HG03095 (cell line): ENCODE data around the gene HSD17B12.

Experiments
- ATAC-seq: cut with Tn5 transposase; IDR thresholded peaks from one replicate; pipeline ENCODE4 v1.9.1; 2021; ENCODE audit warnings: moderate library complexity; ENCODE audit not compliant: unreplicated experiment

The HSD17B12 gene

GRCh38 chr11:43687120-43687791 is 6.7 kb downstream of the HSD17B12 start:
- no peak for ATAC-seq

- ATAC-seq, result no peak
Observed at GRCh38 chr11:43688394-43688793, 7.9 kb downstream of the HSD17B12 start.

DNA sequence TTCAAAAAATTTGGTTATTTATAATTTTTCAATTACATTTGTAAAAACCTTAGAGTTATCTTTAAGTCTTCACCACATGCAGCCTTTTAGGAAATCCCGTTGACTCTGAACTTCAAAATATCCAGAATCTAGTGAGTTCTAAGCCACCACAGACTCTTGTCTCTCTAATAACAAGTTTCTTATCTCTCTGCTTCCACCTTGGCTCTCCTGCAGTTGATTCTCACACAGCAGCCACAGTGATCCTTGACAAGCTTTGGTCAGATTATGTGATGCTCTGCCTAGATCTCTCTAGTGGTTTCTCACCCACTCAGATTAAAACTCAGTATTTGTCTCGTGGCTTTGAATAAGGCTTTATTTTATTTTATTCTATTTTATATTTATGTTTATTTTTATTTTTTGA is 8.6 kb downstream of the HSD17B12 start:
- ATAC-seq, result no peak

DNA sequence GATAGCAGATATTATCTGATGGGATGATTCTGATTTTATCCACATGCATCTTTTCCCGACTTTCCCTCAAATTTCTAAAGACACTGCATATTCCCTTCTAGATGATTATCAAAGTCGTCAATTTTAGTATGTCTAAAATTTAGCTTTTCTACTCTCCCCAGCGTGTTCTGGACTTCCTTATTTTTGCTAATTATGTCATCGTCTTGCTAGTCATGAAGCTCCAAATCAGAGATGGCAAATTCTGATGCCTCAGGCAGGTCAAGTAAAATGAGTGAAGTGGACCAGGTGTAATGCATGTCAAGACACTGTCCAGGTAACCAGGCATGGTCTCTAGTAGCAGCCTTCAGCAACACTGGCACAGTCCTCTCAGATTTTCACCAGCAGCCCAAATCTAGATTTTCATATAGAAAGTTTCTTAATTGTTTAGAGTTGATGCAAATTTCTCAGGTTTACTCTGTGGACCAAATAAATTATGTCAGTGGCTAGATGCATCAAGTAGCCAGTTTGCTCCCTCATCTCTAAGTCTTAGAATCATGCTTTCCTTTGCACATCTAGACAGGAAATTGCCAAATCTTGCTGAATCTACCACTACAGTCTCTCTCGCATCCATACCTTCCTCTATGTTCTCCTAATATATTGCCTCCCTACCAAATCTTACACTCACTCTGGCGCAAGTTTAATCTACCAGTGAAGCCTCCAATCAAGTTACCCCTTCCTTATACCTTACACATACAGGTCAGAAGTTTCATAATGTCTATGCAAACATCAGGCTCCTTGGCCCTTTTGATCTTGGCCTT is 10.6 kb downstream of the HSD17B12 start:
- ATAC-seq, result no peak

GRCh38 chr11:43691806-43692205 is 11.3 kb downstream of the HSD17B12 start:
- ATAC-seq, result no peak

GRCh38 chr11:43693069-43693468 is 12.5 kb downstream of the HSD17B12 start:
- no peak for ATAC-seq

GRCh38 chr11:43693731-43694130 is 13.2 kb downstream of the HSD17B12 start:
- no peak for ATAC-seq

DNA sequence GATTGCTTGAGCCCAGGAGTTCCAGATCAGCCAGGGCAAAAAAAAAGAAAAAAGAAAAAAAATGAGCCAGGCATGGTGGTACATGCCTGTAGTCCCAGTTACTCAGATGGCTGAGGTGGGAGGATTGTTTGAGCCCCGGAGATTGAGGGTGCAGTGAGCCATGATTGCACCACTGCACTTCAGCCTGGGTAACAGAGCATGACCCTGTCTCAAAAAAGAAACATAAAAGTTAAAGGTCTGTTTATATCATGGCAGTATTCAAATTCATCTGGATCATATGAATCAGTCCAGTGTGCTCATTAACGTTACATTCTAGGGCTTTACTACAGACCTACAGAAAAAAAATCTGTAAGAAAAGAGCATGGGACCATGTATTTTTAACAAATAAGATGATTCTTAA is 13.9 kb downstream of the HSD17B12 start:
- peak; percentile 54 for ATAC-seq

DNA sequence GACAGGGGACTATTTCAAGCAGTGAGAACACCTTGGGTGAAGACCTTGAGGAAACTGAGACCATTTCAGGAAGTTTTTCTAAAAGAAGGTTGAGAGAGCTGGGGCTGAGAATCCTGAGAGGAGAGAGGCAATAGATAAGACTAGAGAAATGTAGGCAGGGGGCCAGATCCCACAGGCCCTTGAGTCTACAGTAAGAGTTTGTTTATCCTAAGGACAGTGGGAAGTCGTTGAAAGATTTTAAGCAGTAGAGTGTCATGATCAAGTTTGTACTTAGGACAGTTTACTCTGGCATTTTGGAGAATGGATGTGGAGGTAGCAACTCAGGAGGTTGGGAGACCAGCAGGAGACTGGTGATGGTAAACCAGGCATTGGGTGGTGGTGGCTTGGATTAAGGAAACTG is 17.1 kb downstream of the HSD17B12 start:
- ATAC-seq, result no peak

DNA sequence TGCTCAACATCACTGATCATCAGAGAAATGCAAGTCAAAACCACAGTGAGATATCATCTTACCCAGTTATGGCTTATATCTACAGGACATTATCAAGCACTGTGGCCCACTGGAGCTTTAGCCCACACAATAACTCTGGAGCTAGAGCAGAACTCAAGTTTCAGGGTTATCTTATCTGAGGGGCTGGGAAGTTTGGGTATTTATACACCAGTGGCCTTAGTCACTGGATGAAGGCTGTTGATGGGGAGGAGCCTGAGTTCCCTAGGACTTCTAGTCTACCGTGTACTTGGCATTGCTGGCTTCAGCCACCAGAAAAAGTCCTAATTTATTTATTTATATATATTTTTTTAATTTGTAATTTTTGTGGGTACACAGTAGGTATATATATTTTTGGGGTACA is 19.3 kb downstream of the HSD17B12 start:
- ATAC-seq, result no peak

DNA sequence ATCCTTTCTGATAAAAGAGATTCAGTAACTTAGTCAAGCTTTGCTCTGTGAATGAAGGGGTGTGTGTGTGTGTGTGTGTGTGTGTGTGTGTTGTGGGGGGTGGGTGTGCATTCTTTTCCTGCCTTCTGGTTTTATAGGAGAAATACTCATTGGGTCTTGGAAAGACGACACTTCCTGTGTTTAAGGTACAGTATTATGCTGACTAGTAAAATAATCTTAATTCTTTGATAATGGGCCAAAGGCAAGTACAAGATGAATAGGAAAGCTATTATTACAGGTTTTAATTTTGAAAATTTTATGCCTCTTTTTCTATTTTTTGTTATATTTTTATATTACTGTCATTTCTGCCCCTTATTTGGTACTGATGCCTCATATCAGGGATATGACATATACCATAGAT is 26.1 kb downstream of the HSD17B12 start:
- no peak for ATAC-seq

DNA sequence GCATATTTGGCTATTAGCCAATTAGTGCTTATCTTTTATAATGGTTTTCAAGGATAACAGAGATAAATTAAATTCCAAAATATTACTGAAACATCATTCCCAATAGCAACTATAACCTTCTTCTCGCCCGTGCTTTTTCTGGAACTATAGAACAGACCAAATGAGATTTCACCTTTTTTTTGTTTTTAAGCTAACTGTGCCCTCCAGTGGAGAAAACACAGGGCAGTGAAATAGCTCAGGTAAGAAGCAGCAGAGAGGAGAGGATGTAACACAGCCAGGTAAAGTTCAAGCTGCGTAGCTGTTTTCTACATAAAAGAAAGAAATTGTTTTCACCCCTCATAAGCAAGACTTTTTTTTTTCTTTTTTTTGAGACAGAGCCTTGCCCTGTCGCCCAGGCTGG is 28.2 kb downstream of the HSD17B12 start:
- ATAC-seq, result no peak

GRCh38 chr11:43709689-43710088 is 29.2 kb downstream of the HSD17B12 start:
- no peak for ATAC-seq

- no peak for ATAC-seq
Observed at GRCh38 chr11:43712676-43713075, 32.1 kb downstream of the HSD17B12 start.

GRCh38 chr11:43718373-43718772 is 37.8 kb downstream of the HSD17B12 start:
- ATAC-seq, result no peak

GRCh38 chr11:43723617-43724016 is 43.1 kb downstream of the HSD17B12 start:
- no peak for ATAC-seq

DNA sequence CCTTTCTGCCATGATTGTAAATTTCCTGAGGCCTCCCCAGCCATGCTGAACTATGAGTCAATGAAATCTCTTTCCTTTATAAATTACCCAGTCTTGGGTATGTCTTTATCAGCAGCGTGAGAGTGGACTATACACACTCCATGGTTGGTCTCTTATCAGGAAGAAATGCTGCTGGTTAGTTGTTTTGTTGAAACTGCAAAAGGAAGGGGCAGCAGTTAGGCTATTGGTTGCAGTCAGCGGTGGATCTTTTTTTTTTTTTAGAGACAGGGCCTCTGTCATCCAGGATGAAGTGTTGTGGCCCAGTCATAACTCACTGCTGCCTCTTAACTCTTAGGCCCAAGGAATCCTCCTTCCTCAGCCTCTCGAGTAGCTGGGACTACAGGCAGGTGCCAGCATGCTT is 51.7 kb downstream of the HSD17B12 start:
- no peak for ATAC-seq

- ATAC-seq, result no peak
Observed at GRCh38 chr11:43734256-43734655, 53.7 kb downstream of the HSD17B12 start.

GRCh38 chr11:43735115-43735514 is 54.6 kb downstream of the HSD17B12 start:
- ATAC-seq, result no peak

- ATAC-seq, result no peak
Observed at GRCh38 chr11:43735961-43736360, 55.4 kb downstream of the HSD17B12 start.

DNA sequence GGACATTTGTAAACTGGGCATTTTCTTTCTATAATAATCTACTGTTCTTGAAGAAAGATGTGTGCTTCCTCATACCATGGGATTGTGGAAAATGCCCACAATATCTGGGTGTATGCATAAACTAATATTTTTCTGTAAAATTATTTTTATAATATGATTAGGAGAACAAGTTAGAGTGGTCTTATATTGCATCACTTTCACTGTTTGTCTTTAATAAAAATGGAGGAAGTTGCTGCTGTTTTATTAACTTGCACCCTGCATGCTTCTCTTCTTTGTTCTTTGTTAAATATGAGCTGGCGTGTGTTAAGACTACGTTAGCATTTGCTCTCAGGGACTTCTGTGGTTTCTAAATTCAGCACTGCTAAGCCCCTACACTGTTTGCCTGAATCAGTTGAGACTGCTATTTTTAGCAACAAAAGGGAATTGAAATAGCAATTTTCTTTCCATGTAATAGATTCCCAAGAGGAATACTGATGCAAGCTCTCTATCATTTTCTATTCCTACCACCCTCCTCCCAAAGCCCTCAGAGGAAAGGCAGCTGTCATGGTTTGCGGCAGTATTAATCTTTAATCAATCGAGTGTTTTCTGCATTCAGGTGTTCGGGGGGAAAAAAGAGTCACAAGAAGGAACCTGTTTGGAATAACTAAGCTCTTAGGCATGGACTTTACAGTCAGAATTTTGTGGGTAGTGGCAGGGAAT is 56.1 kb downstream of the HSD17B12 start:
- no peak for ATAC-seq

- ATAC-seq, result no peak
Observed at GRCh38 chr11:43737201-43737590, 56.7 kb downstream of the HSD17B12 start.
